NCI-H2029 treated with DMSO at 0.1 percent for 48 hours (cell line): ENCODE results near the gene ATXN1.

Experiments
- DNase-seq: peaks from one replicate; lab custom pipeline; 2025; lab: John Stamatoyannopoulos, UW

ATXN1 gene

DNA sequence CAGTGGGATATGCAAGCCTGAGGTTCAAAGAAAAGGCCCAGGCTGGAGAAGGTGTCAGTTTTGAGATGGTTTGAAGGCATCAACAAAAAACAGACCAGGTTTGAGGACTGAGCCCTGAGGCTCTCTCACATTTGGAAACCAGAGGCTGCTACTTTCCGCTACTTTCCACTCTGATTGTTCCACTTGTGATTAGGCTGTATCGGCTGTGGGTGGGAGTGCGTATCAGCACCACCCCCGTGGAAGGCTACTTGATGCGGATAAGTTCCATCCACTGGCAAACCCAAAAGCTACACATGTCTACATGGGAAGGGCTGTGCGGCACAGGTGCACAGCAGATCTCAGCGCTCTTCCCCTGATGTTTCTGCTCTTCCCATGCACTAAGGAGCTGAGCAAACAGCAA is 324.2 kb downstream of the ATXN1 start:
- no peak for DNase-seq

DNA sequence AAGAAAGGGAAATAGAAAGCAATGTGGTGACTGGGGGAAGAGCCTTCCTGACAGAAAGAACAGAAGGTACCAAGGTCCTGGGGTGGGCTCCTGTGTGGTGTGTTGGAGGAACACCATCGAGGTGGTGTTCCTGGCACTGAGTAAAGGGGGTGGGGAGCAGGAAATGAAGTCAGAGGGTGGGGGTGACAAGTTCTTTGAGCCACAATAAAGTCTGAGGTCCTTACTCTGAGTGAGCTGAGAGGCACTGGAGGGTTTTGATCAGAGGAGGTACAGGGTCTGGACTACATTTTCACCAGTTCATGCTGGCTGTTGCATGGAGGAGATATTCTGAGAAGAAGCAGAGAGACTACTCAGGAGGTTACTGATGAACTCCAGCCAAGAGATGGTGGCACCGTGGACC is 324.7 kb downstream of the ATXN1 start:
- no peak for DNase-seq

DNA sequence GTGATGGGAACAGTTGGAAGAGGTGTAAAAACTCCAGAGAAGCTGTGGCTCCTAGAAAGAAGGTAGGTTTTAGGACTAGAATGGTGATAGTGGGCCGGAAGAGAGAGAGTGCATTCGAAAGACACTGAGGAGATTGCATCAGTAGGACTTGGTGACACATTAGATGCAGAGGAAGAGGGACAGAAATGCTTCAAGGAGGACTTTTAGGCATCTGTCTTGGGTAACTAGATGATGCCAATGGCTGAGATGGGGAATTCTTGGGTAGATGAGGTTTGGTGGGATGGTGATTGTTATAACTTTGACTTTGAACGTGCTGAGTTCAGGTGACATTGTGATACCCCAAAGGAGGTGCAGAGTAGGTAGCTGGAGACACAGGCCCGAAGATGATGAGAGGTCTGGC is 326.4 kb downstream of the ATXN1 start:
- no peak for DNase-seq

DNA sequence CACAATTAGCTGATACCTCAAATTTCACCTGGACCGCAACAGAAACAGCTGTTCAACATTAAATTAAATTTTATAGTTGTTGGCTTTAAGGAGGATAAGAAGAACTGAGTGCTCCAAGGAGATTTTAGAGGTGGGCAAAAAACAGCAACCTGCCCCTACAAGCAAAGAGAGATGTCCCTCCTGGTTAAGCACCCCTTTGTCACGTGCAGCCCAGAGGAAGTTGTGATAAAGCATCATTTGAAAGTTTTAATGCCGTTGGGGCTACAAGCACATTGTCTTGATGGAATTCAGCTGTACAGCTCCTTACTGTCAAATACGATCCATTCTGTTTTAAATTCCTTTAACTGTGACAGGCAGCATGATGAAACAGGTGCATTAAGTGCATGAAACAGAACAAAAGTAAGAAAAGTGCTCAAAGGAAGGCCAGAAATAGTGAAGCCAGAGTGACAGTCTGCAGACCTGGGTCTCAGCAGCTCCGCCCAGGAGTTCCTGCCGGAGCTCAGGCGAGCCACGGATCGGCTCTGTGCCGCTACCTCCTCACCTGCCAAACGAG is 327.8 kb downstream of the ATXN1 start:
- no peak for DNase-seq

DNA sequence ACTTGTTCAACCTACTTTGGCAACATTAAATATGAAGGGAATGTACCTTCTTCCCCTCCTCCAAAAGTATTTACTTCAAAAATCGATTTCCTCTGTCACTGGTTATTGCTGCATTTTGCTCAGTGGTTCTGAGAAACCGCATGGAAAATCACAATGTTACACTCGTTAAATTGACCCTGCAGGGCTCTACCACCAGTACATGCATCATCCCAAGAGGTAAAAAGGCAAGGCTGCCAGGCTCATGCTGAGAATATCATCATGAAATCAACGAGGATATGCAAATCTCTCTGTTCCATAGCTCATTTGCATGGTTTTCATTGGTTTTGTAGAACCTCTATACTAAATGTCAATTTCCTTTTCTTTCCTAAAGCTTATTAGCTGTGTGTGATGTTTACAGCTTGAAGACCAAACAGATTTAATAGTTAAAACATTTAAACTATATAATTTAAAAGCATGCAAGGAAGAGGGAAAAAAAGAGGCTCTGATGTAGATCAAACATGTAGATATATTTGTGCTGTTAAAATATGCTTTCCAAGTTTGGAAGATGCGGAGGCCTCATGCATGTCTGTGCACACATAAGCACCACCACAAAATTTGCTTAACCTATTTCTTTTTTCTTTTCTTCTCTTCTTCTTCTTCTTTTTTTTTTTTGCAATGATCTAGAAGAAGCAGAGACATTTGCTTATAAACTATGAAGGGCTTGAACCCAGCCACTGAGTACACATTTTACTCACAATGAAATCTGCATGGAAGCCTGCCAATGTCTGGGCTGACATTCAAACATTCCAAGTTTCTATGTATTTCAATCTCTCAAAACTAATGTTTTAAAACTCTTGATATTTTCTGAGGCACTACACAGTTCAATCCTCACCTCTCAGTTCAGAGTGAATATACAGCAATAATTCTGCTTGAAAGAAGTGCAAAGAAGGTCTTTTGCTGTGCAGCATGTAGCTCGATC is 328.9 kb downstream of the ATXN1 start:
- DNase-seq, result no peak

DNA sequence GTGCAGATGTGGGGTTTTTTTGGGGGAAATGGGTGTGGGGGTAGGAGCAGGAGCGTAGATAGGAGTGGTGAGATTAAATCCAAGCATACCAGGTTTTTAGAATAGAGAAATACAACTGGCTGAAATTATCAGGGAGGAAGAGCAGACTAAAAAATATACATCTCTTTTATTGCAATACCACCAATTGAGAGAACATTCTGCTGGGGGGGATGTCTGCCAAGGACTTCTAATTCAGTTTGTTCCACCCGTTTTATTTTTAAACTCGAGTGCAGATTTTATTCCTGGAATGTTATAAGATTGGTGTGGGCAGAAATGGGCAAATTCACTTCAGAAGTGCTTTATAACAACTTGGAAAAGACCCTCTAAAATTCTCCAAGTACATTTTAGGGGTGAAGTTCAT is 330.2 kb downstream of the ATXN1 start:
- no peak for DNase-seq

DNA sequence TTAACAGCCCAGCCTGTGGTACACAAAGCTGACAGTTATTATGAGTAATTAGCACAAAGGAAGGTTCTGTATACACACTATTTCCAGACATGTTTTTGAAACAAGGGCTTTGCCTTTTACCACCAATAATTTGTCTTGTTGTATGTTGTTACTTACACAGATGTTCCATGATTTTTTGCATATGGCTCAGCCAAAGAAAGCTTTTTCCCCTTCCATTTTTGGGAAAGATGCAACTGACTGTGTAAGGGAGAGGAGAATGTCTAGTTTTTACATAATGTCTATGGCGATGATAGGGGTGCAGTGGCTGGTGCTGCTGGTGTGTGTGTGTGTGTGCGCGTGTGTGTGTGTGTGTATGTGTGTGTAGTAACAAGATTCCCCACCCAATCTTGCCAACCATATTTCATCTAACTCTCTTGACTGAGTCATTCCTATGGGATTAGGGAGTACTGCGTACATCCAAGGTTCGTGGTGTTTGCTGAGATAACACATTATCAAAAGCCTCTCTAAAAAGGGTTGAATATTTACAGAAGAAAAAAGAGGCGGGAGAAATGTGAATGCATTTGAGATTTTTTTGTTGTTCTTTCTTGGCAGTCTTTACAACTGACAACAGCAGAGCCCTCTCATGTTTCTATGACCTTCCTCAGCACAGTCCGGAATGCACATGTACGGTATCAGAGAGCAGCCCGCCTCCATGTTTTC is 330.7 kb downstream of the ATXN1 start:
- no peak for DNase-seq

DNA sequence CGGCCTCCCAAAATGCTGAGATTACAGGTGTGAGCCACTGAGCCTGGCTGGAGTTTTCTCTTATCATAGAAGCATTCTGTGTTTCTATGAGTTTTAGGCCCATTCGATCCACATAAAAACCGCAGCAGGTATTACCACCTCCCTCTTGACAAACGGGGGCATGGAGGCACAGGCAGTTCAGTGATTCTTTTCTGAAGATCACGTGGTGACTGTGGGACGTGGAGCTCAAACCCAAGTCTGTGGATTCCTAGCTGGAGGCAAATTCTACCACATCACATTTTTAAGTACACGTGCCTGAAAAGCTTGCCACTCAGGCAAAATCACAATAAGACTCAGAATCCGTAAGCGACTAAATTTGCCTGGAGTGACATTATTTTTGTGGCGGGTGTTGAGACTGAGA is 331.6 kb downstream of the ATXN1 start:
- no peak for DNase-seq

DNA sequence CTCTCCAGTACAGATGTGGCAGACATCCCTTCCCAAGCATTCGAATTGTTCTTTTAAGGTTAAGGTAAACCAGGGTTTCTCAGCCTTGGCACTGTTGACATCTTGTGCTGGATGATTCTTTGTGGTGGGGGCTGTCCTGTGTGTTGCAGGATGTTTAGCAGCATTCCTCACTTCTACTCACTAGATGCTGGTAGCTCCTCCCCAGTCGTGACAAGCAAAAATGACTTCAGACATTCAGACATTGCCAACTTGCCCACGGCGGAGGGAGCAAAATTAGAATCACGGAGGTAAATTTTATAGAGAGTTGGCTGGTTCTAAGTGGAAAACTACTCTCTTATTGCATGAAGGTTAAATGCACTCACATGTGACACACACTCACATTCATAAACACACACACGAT is 334.1 kb downstream of the ATXN1 start:
- DNase-seq, result no peak

DNA sequence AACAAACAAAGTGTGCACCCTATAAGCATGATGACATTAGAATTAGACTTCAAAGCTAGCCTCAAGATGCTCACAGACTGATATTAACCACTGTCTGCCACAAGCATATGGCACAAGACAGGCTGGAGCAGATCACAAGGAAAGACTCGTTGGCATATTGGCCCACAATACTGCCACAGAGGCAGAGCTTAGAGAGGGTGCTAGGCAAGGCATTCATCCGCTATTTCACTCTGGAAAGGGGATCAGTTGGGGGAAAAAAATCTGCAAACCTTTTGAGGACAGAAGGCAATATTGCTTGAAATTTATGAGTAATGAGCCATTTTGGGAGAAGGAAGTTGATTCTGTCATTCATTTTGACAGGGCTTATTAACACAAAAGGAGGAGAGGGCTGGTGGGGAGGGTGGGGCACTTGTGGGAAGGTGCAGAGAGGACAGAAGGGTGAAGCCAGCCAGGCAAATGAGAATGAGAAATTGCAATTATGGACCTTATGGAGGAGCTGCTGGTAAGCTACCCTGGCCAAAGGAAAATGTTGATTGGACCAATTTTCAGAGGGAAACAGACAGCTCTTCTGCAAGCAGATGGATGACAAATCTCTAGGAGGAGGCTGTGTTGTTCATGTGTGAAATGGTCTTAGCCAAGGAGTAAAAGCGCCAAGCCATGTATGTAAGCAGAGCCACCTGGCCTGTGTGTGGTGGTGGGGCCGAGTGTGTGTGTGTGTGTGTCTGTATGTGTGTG is 335.2 kb downstream of the ATXN1 start:
- no peak for DNase-seq

DNA sequence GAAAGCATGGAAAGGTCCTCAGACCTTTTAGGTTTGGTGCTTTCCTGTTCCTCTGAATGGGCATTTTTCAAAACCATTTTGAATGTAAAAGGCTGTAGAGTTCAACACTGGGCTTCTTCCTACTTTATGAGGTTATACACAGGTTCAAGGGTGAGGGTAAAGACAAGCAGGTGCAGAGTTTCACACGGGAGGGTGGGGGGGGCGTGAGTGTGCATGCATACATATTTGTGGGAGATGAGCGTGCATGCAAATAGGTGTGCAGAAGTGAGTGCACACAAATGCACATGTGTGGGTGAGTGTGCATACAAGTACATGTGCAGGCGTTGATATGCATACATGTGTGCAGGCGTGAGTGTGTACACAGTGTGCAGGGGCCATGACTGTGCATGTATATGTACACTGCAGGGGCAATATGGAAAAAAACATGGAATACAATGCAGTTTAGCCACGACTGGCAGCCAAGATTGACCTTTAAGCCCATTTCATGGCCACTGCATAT is 339.7 kb downstream of the ATXN1 start:
- no peak for DNase-seq

DNA sequence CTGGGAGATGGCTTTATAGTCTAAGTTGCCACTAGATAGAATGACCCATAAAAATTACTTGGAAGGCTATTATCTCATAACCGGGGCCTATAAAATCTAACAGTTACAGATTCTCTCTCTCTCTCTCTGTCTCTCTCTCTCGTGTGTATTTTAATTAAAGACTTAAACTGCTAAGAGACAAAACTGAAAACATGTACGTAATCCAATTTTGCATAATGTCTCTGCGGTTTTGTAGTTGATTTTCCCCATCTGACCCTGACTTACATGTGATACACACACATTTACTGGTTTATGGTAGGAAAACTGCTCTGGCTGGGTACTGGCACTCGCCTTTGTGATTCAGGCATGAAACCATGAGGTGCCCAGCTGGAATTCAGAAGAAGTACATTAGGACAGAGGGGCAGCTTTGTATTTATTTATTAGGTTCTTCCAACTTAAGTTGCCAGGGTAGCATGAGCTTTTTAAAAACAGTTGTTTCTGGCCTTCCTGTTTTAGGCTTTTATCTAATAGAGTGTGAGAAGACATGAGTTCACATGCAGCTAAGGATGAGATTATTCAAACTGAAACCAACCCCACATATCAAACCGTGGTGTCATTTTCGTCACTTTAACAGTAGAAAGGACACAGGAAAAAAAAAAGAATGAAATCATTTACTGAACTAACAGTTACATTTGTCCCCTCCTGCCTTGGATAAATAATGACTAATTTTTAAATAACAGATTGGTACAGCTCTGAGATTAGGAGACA is 340.4 kb downstream of the ATXN1 start:
- DNase-seq, result no peak

DNA sequence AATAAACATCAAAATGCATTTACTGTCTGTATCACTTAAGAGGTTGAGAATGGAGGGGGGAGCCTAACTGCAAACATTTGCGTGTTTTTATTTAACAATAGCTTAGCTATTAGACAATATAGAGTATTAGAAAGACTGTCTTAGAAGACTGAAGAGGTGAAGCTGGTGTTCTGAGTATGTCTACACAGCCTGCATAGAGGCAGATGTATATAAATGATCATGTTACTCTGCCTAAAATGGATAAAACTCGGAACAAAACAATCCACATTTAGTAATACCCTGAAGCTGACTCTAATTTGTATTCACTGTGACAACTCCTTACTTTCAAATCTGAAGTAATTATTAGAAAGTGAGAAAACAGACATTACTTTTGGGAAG is 340.9 kb downstream of the ATXN1 start:
- DNase-seq, result no peak

DNA sequence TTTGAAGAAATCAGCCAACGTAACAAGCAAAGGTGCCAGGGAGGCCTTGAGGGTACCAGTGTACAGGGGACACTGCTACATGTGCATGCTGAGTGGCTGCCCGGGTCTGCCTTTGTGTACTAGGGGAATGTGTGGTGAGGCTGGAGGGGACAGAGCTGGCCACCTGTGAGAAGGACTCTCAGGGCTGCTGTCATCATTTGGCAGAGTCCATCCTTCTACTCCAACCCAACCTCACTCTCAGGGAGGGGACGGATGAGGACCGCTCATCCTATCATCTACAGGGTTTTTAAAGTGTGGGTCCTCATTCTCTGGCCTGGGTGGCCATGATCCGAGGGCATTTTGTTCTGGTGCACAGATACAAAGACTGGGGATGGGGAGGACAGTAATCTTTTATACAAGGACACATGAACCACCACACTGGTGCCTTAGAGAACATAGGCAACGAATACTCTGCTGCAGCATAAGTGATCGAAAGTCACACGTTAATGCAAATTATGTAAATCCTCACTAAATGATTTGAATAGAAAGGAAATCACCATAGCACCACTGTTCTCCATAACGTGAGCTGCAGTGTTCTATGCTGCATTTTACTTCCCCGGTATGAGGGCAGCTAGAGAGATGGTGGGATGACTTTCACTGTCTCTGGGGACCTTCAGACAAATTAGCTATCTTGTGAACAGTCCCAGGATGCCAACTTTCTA is 341.5 kb downstream of the ATXN1 start:
- no peak for DNase-seq

DNA sequence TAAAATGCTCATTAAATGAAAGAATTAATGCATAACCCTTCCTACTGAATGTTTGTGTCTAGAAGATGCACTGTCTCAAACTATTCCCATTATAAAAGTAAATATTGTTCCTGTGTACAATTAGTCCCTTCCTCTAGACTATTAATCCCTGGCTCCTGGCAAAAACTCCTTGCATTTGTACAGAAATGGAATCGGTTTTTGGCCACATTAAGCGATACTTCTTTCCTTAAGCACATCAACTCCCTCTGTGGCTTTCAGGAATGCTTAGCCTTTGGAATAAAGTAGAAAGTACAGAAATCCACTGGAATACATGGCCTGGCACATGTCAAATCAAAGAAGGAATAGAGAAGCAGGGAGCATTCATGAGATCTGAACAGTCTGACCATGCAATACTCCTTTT is 343.1 kb downstream of the ATXN1 start:
- DNase-seq, result no peak

DNA sequence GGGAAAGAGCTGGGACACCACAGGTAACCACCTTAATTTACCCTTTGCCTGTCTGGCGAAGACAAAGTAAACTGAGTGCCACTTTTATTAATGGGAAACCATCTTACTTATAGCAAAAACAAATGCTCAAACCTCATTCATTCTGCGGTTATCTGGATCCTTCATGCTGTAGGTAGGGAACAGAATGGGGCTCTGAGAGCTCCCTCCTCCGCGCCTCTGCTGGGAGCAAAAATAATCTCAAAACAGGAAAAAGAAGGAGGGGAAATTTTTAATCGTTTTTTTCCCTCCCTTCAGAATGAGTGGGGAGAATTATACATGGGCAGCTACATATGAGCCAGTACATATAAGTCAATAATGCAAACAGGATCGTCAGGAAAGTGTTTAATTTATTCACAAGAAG is 345.6 kb downstream of the ATXN1 start:
- DNase-seq, result no peak

DNA sequence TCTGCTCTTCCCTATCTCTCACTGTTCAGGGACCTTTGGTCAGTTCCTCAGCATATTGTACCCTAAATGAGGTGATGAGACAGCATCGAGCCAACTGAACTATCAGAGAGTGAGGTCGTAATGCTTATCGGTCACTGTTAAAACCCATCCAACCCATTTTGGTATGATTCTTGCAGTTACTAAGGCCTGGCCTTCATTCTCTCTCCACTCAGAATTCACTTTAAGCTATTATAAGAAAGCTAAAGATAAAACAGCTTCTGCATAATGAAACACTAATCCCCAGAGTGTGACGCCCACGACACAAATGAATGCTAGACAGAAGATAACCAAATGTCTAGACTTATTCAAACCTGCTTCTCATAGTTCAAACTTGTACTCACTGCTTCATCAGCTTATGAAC is 347.1 kb downstream of the ATXN1 start:
- no peak for DNase-seq

DNA sequence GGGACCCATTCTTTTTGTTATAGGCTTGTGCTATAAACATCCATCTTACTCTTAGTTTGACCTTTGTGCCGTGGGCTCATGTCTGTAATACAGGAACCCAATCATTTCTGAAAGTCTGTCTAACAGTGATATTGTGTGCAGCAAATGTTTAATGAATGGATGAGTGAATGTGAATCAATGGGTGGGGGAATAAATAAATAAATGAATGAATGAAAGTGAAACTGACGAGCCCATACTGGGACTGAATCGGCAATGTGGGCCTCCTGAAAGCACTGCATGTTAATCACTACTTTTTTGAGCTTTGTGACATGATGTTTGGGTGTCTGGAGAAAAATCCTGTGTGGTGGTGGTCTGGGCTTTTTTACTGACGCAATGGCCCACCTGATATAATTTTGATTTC is 347.9 kb downstream of the ATXN1 start:
- DNase-seq, result no peak

DNA sequence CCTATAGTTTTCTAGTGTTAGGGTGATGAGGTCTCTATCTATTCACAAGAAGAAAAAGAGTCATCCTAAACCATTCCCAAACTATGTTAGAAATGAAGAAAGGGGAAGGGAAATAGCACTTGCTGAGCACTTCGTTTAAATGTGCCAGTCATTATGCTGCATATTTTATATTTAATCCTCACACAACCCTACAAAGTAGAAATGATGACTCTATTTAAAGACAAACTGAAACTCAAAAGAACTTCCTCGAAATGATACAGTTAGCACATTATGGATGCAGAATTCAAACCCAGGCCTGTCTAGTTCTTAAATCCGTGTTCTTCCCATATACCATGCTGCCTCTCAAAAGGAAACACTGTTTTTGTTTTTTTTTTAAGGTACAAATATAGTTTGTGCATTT is 348.3 kb downstream of the ATXN1 start:
- no peak for DNase-seq

DNA sequence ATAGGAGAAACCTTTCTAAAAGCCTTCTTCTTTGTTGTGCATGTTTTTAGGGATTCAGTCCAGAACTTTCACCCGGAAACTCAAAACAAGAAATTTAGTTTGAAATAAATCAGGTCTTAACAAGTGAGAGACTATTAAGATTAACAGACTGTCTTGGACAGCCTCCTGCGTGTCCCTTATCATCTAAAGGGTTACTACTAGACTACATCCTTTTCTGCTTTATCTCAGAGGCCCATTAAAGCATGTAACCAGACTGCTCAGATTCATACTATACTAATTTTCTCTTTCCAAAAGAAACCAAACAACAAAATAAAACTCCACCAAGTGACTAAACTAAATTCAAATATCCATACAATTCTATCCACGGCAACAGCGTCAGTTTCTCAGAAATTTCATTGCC is 349.1 kb downstream of the ATXN1 start:
- DNase-seq, result no peak
